ENCODE measurements around the gene AKAP9.

DNA sequence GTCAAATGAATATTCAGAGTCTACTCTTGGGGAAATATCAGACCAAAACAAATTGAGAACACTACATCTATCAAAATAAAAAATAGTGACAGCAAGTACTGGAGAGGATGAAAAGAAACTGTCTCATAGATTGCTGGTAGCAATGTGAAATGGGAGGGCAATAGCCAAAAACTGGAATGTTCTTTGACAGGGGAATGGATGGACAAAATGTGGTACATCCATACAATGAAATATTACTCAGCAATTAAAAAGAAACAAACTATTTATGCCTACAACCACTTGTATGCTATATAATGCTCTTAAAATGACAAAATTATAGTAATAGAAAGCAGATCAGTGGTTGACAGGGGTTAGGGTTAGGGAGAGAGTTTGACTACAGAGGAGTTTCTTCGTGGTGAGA, 147.6 kb downstream of the AKAP9 start:
- TF ChIP-seq, protein P1, sequence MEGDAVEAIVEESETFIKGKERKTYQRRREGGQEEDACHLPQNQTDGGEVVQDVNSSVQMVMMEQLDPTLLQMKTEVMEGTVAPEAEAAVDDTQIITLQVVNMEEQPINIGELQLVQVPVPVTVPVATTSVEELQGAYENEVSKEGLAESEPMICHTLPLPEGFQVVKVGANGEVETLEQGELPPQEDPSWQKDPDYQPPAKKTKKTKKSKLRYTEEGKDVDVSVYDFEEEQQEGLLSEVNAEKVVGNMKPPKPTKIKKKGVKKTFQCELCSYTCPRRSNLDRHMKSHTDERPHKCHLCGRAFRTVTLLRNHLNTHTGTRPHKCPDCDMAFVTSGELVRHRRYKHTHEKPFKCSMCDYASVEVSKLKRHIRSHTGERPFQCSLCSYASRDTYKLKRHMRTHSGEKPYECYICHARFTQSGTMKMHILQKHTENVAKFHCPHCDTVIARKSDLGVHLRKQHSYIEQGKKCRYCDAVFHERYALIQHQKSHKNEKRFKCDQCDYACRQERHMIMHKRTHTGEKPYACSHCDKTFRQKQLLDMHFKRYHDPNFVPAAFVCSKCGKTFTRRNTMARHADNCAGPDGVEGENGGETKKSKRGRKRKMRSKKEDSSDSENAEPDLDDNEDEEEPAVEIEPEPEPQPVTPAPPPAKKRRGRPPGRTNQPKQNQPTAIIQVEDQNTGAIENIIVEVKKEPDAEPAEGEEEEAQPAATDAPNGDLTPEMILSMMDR (IDR thresholded peaks at IDR 0.05), result no peak
- TF ChIP-seq POLR2A (IDR thresholded peaks at IDR 0.05), result no peak

All from uterus (tissue), 2 donors.